Stomach (tissue), 19 donors: ENCODE data around the gene PA2G4. TPM values are rescaled to one million over a fixed set of nuclear protein-coding genes. Genes with fewer than 3 reads are reported as not detected.
A peak's percentile ranks its signal among the peaks of the same experiment; 100 is the strongest.
"Not testable (repeated sequence)": the region's sequence is repeated elsewhere in the genome, so short reads cannot be mapped to it uniquely, and the experiment has no call there.

Experiments used
- DNase-seq, 2 donors: peaks; one replicate each; pipeline versions ENCODE4 v3.0.0 to v3.0.0-alpha.2; 2013 to 2019
- H3K27ac ChIP-seq, 5 donors: fragments of 200-600 bp in 4 of 5; sonication (generic) in 4 of 5; one replicate each; pipeline ENCODE4 v1.5.1; 2013 to 2019; ENCODE audit warnings: mild to moderate bottlenecking in 1 of 5, moderate library complexity in 1 of 5
- H3K27me3 ChIP-seq, 3 donors: fragments of 200-600 bp; sonication (generic); one replicate each; pipeline ENCODE4 v1.5.1; 2017 to 2019; ENCODE audit warnings: mixed run types in 1 of 3
- H3K36me3 ChIP-seq, 4 donors: fragments of 200-600 bp; sonication (generic); 1 replicate in 3 of 4; 2 replicates in 1 of 4; pipeline ENCODE4 v1.5.1; 2016 to 2019
- H3K4me1 ChIP-seq, 4 donors: fragments of 200-600 bp; sonication (generic); one replicate each; pipeline ENCODE4 v1.5.1; 2016 to 2019
- H3K4me3 ChIP-seq, 4 donors: fragments of 200-600 bp; sonication (generic) in 3 of 4; one replicate each; pipeline ENCODE4 v1.5.1; 2016 to 2019; ENCODE audit warnings: mild to moderate bottlenecking in 1 of 4
- H3K9me3 ChIP-seq, 4 donors: fragments of 200-600 bp; sonication (generic); one replicate each; pipeline ENCODE4 v1.5.1; 2016 to 2019
- CTCF ChIP-seq, 7 experiments: fragments of 450-650 bp in 4 of 7; fragments of 200-600 bp in 3 of 7; sonication (generic) in 3 of 7; IDR thresholded peaks; one replicate each; pipeline ENCODE4 v1.5.1; 2016 to 2019; ENCODE audit warnings: antibody characterized with exemption in 7 of 7, control low read depth in 2 of 7, mild to moderate bottlenecking in 1 of 7
- EP300 ChIP-seq: sonication (generic); formaldehyde crosslinking; IDR thresholded peaks from one replicate; pipeline ENCODE4 v1.6.1; 2017; ENCODE audit warnings: antibody characterized with exemption
- POLR2A ChIP-seq, 4 donors: fragments of 450-650 bp; IDR thresholded peaks; one replicate each; pipeline ENCODE4 v1.6.1; 2016; ENCODE audit warnings: antibody characterized with exemption in 4 of 4, control low read depth in 2 of 4, mild to moderate bottlenecking in 1 of 4, moderate library complexity in 1 of 4
- POLR2AphosphoS5 ChIP-seq, 3 donors: sonication (generic); formaldehyde crosslinking; IDR thresholded peaks; one replicate each; pipeline ENCODE4 v1.6.1; 2016; ENCODE audit warnings: antibody characterized with exemption in 3 of 3
- WGBS, 5 donors: extraction: QIAGEN DNeasy Blood & Tissue Kit in 3 of 5; methylation state at CpG; one replicate each; pipeline versions ENCODE4 v1.1.5 to v1.1.7; 2013 to 2018; 5-methylcytosine and 5-hydroxymethylcytosine counted together
- intact Hi-C: fragments of 100-400 bp; cut with DNase I; formaldehyde crosslinking; loops from one replicate; pipeline ENCODE4 v1.15.1; 2023; ENCODE audit warnings: low total_unique reads
- long read RNA-seq, 10 donors: transcript quantifications; one replicate each; lab custom pipeline, GENCODE V29; 2026
- polyA plus RNA-seq, 3 donors: library from polyadenylated mRNA; stranded (reverse); fragments of 200-250 nt; gene quantifications; one replicate each; pipeline ENCODE4 v1.2.3, GENCODE V29; 2013
- total RNA-seq, 5 donors: library from RNA; depleted of rRNA; stranded (reverse); fragments of >200 nt; gene quantifications; one replicate each; pipeline versions ENCODE4 v1.1.0 to v1.2.3, GENCODE V29; 2014 to 2016
- donor health status: healthy with polysubstance abuse.
- donor health status: Bipolar disorder and iron deficiency.
- donor health status: healthy.

Gene PA2G4
- total RNA-seq: 100 to 1,000 TPM in 2 of 5 donors, 10 to 100 TPM in 3; 33.8 to 144 (median 68.7) TPM
- 100 to 1,000 TPM in 1 of 3 donors, 10 to 100 TPM in 2; 74.1 to 101 (median 95.1) TPM for polyA plus RNA-seq
- long read RNA-seq, donor 1, transcript PA2G4-201 (13 exons, 2,577 nt): major isoform, 9 of 19 reads
- long read RNA-seq, donor 1, partial matches to known transcripts: 10 of 19 reads
- long read RNA-seq, donor 1, other reads (novel, unspliced or antisense): 0 of 19 reads
- long read RNA-seq, donor 2, transcript PA2G4-201 (13 exons, 2,577 nt): major isoform, 23 of 48 reads
- long read RNA-seq, donor 2, partial matches to known transcripts: 20 of 48 reads
- long read RNA-seq, donor 2, other reads (novel, unspliced or antisense): 5 of 48 reads
- long read RNA-seq, donor 3, transcript PA2G4-201 (13 exons, 2,577 nt): major isoform, 19 of 57 reads
- long read RNA-seq, donor 3, partial matches to known transcripts: 38 of 57 reads
- long read RNA-seq, donor 3, other reads (novel, unspliced or antisense): 0 of 57 reads
- long read RNA-seq, donor 4: 0 reads
- long read RNA-seq, donor 5, transcript PA2G4-201 (13 exons, 2,577 nt): major isoform, 17 of 63 reads
- long read RNA-seq, donor 5, partial matches to known transcripts: 46 of 63 reads
- long read RNA-seq, donor 5, other reads (novel, unspliced or antisense): 0 of 63 reads
- long read RNA-seq, donor 6, transcript PA2G4-201 (13 exons, 2,577 nt): major isoform, 63 of 133 reads
- long read RNA-seq, donor 6, partial matches to known transcripts: 59 of 133 reads
- long read RNA-seq, donor 6, other reads (novel, unspliced or antisense): 11 of 133 reads
- long read RNA-seq, donor 7, transcript PA2G4-201 (13 exons, 2,577 nt): major isoform, 13 of 120 reads
- long read RNA-seq, donor 7, partial matches to known transcripts: 107 of 120 reads
- long read RNA-seq, donor 7, other reads (novel, unspliced or antisense): 0 of 120 reads
- long read RNA-seq, donor 8, transcript PA2G4-201 (13 exons, 2,577 nt): major isoform, 16 of 93 reads
- long read RNA-seq, donor 8, partial matches to known transcripts: 77 of 93 reads
- long read RNA-seq, donor 8, other reads (novel, unspliced or antisense): 0 of 93 reads
- long read RNA-seq, donor 9, transcript PA2G4-201 (13 exons, 2,577 nt): major isoform, 7 of 94 reads
- long read RNA-seq, donor 9, partial matches to known transcripts: 87 of 94 reads
- long read RNA-seq, donor 9, other reads (novel, unspliced or antisense): 0 of 94 reads
- long read RNA-seq, donor 10, transcript PA2G4-201 (13 exons, 2,577 nt): major isoform, 5 of 13 reads
- long read RNA-seq, donor 10, partial matches to known transcripts: 8 of 13 reads
- long read RNA-seq, donor 10, other reads (novel, unspliced or antisense): 0 of 13 reads

GRCh38 chr12:56104109-56104814, at the start of gene PA2G4:
TSS of gene PA2G4 (plus strand) at chr12:56104559. CDS start at chr12:56104738, 179 bp downstream.
- Histone ChIP-seq H3K36me3 (peaks cover 49 to 62% (median 56%) of the 10 kb centered on the region in 4 donors), H3K27me3 (no peaks in the 10 kb centered on the region), H3K4me3 (peak within 1 kb of the TSS; percentile 66 to 96 (median 78)), H3K4me1 (peaks cover 11 to 55% (median 32%) of the 10 kb centered on the region in 4 donors), H3K27ac (peak within 1 kb of the TSS; percentile 88 to 93 (median 89)), H3K9me3 (no peaks in the 10 kb centered on the region)
- 0 to 1% (median 0%) methylated on average over 36 to 60 of the region's 60 CpGs for WGBS, 5 donors
- peak; percentile 98 to 100 for DNase-seq
- intact Hi-C loops: no loop called here
- TF ChIP-seq POLR2A (IDR thresholded peaks at IDR 0.05) (peak in 2 of 4 donors; percentile 78 to 85), CTCF (IDR thresholded peaks at IDR 0.05) (peak in 1 of 7 experiments; percentile 7), POLR2AphosphoS5 (IDR thresholded peaks at IDR 0.05) (peak; percentile 90 to 99 (median 96)), EP300 (no peak)

GRCh38 chr12:56059964-56060363, 44.4 kb upstream of the PA2G4 start:
- H3K27me3 ChIP-seq, intact Hi-C loops, DNase-seq, H3K4me3 ChIP-seq, H3K36me3 ChIP-seq, H3K27ac ChIP-seq, H3K9me3 ChIP-seq, H3K4me1 ChIP-seq: not testable (repeated sequence)
- WGBS, 5 donors: 89 to 95% (median 93%) methylated on average over 8 of the region's 8 CpGs

GRCh38 chr12:56061982-56062381, 42.4 kb upstream of the PA2G4 start:
- WGBS, 5 donors: 64 to 79% (median 71%) methylated on average over 5 of the region's 5 CpGs
- intact Hi-C loops: no loop called here
- Histone ChIP-seq H3K9me3 (no peaks in the 10 kb centered on the region), H3K27me3 (no peaks in the 10 kb centered on the region), H3K4me3 (no peak overlapping the region), H3K27ac (no peak overlapping the region), H3K4me1 (no peaks in the 10 kb centered on the region), H3K36me3 (no peaks in the 10 kb centered on the region)
- DNase-seq: no peak
- TF ChIP-seq EP300 (no peak), CTCF (IDR thresholded peaks at IDR 0.05) (no peak), POLR2AphosphoS5 (IDR thresholded peaks at IDR 0.05) (no peak), POLR2A (IDR thresholded peaks at IDR 0.05) (no peak)

- H3K27ac ChIP-seq: no peak overlapping the region
- TF ChIP-seq POLR2A (IDR thresholded peaks at IDR 0.05) (no peak), CTCF (IDR thresholded peaks at IDR 0.05) (no peak), EP300 (no peak), POLR2AphosphoS5 (IDR thresholded peaks at IDR 0.05) (no peak)
- no peaks in the 10 kb centered on the region for H3K9me3 ChIP-seq
- no peaks in the 10 kb centered on the region for H3K4me1 ChIP-seq
- DNase-seq: no peak
- no peaks in the 10 kb centered on the region for H3K36me3 ChIP-seq
- no peak overlapping the region for H3K4me3 ChIP-seq
- intact Hi-C loops: no loop called here
- no peaks in the 10 kb centered on the region for H3K27me3 ChIP-seq
Measured at GRCh38 chr12:56062996-56063395, 41.4 kb upstream of the PA2G4 start.
